ENCODE measurements around the gene GNB5.
A peak's percentile ranks its signal among the peaks of the same experiment; 100 is the strongest.

Gene GNB5

DNA sequence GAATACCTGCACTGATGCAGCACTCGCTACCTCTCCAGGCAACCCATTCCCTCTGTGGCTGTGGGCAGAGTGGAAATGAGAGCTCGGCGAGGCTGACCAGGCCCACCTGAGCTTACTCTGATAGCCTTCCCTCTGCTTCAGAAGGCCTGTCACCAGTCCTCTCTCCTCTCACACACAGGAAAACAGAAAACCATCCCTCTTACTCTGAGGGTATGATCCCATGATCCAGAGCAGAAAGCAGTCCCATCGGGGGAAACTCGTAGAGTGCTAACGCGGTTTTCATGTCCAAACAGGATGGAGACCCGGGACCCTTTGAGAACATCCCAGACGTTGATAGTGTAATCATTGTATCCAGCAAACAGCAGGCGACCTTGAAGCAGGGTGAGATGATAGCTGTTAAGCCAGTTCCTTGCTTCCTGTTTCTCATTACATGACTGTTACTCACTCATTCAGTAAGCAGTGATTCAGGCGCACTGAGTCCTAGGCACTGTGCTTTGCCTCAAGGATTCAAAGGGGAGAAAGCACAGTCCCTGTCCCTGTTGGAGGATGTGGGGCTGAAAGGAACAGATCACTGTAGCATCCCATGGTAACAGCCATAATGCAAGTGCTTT, 66.8 kb downstream of the GNB5 start:
- ATAC-seq: peak; percentile 83
- TF ChIP-seq, protein P1, sequence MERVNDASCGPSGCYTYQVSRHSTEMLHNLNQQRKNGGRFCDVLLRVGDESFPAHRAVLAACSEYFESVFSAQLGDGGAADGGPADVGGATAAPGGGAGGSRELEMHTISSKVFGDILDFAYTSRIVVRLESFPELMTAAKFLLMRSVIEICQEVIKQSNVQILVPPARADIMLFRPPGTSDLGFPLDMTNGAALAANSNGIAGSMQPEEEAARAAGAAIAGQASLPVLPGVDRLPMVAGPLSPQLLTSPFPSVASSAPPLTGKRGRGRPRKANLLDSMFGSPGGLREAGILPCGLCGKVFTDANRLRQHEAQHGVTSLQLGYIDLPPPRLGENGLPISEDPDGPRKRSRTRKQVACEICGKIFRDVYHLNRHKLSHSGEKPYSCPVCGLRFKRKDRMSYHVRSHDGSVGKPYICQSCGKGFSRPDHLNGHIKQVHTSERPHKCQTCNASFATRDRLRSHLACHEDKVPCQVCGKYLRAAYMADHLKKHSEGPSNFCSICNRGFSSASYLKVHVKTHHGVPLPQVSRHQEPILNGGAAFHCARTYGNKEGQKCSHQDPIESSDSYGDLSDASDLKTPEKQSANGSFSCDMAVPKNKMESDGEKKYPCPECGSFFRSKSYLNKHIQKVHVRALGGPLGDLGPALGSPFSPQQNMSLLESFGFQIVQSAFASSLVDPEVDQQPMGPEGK (CRISPR knock-in tag; IDR thresholded peaks at IDR 0.05; ENCODE audit: borderline replicate concordance): no peak
- TF ChIP-seq TCF4 (CRISPR knock-in tag; IDR thresholded peaks at IDR 0.05; ENCODE audit: borderline replicate concordance) (no peak), ISL1 (CRISPR knock-in tag; IDR thresholded peaks at IDR 0.05) (no peak), ZFP3 (CRISPR knock-in tag; IDR thresholded peaks at IDR 0.05) (no peak), ZNF565 (CRISPR knock-in tag; conservative IDR thresholded peaks at IDR 0.05; ENCODE audit: low read depth) (no peak), ZNF8 (CRISPR knock-in tag; IDR thresholded peaks at IDR 0.05) (no peak), CSRNP3 (CRISPR knock-in tag; IDR thresholded peaks at IDR 0.05) (no peak), OSR1 (CRISPR knock-in tag; IDR thresholded peaks at IDR 0.05) (no peak), CSDC2 (CRISPR knock-in tag; IDR thresholded peaks at IDR 0.05) (no peak), ZFP30 (CRISPR knock-in tag; IDR thresholded peaks at IDR 0.05) (no peak), GLIS3 (CRISPR knock-in tag; IDR thresholded peaks at IDR 0.05) (no peak), PPARA (CRISPR knock-in tag; IDR thresholded peaks at IDR 0.05; ENCODE audit: borderline replicate concordance) (no peak), BACH2 (CRISPR knock-in tag; IDR thresholded peaks at IDR 0.05; ENCODE audit: borderline replicate concordance) (no peak), SNAI2 (CRISPR knock-in tag; IDR thresholded peaks at IDR 0.05) (no peak), ARNTL (CRISPR knock-in tag; IDR thresholded peaks at IDR 0.05; ENCODE audit: borderline replicate concordance, low read depth) (no peak)
- TF ChIP-seq, protein P2, sequence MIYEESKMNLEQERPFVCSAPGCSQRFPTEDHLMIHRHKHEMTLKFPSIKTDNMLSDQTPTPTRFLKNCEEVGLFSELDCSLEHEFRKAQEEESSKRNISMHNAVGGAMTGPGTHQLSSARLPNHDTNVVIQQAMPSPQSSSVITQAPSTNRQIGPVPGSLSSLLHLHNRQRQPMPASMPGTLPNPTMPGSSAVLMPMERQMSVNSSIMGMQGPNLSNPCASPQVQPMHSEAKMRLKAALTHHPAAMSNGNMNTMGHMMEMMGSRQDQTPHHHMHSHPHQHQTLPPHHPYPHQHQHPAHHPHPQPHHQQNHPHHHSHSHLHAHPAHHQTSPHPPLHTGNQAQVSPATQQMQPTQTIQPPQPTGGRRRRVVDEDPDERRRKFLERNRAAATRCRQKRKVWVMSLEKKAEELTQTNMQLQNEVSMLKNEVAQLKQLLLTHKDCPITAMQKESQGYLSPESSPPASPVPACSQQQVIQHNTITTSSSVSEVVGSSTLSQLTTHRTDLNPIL (CRISPR knock-in tag; IDR thresholded peaks at IDR 0.05; ENCODE audit: low read depth): no peak

DNA sequence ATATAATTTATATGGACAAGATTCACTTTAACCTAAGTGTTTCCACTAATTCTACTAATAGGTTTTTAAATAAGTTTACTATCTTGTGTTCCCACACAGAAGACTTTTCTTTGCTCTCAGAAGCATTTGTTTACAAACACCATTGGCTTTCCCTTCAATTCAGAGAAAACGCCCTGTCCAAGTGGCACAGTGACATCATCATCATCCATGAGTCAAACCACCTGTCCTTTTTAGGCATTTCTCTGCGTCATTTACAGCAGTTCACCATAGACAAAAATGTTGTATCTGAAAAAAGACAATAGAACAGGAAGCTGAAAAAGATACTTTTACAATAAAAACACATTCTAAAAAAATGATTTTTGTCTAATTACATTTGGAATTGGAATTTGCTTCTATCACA, 69.3 kb downstream of the GNB5 start:
- TF ChIP-seq ZNF8 (CRISPR knock-in tag; IDR thresholded peaks at IDR 0.05) (no peak), ZFP3 (CRISPR knock-in tag; IDR thresholded peaks at IDR 0.05) (no peak), BACH2 (CRISPR knock-in tag; IDR thresholded peaks at IDR 0.05; ENCODE audit: borderline replicate concordance) (no peak), PPARA (CRISPR knock-in tag; IDR thresholded peaks at IDR 0.05; ENCODE audit: borderline replicate concordance) (no peak), ZFP30 (CRISPR knock-in tag; IDR thresholded peaks at IDR 0.05) (no peak), RARB (CRISPR knock-in tag; IDR thresholded peaks at IDR 0.05) (no peak), ISL1 (CRISPR knock-in tag; IDR thresholded peaks at IDR 0.05) (no peak), ZC3H10 (CRISPR knock-in tag; IDR thresholded peaks at IDR 0.05) (no peak), CSDC2 (CRISPR knock-in tag; IDR thresholded peaks at IDR 0.05) (no peak), TCF4 (CRISPR knock-in tag; IDR thresholded peaks at IDR 0.05; ENCODE audit: borderline replicate concordance) (no peak), POU6F1 (CRISPR knock-in tag; IDR thresholded peaks at IDR 0.05; ENCODE audit: borderline replicate concordance, low read depth) (no peak), TOX (CRISPR knock-in tag; IDR thresholded peaks at IDR 0.05; ENCODE audit: borderline replicate concordance) (no peak), GLIS3 (CRISPR knock-in tag; IDR thresholded peaks at IDR 0.05) (no peak), ARNTL (CRISPR knock-in tag; IDR thresholded peaks at IDR 0.05; ENCODE audit: borderline replicate concordance, low read depth) (no peak)
- ATAC-seq: no peak

GRCh38 chr15:52121006-52121405, 70.2 kb downstream of the GNB5 start:
- TF ChIP-seq SNAI2 (CRISPR knock-in tag; IDR thresholded peaks at IDR 0.05) (no peak), TOX (CRISPR knock-in tag; IDR thresholded peaks at IDR 0.05; ENCODE audit: borderline replicate concordance) (no peak), BACH2 (CRISPR knock-in tag; IDR thresholded peaks at IDR 0.05; ENCODE audit: borderline replicate concordance) (no peak)

DNA sequence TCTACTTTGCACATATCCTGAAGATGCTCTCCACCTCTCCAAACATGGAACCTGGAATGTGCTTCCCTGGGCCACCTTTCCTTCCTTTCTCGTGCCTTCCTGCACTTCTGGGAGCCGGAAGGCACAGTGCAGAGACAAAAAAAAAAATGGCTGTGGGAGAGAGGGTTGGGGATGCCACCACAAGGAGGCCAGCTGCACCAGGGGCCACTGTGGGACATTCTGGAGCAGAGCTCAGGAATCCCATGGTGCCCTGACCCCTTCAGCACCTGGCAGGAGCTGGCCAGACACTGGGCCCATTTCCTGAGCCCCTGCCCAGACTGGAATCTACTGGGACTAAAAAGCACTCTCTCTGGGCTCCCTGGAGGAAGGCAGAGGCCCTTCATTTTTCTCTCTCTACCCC, 70.7 kb downstream of the GNB5 start:
- TF ChIP-seq CSDC2 (CRISPR knock-in tag; IDR thresholded peaks at IDR 0.05) (no peak), ZFP30 (CRISPR knock-in tag; IDR thresholded peaks at IDR 0.05) (no peak), BACH2 (CRISPR knock-in tag; IDR thresholded peaks at IDR 0.05; ENCODE audit: borderline replicate concordance) (no peak), ESRRG (CRISPR knock-in tag; IDR thresholded peaks at IDR 0.05) (no peak), RARB (CRISPR knock-in tag; IDR thresholded peaks at IDR 0.05) (no peak), ISL1 (CRISPR knock-in tag; IDR thresholded peaks at IDR 0.05) (no peak), ZNF565 (CRISPR knock-in tag; conservative IDR thresholded peaks at IDR 0.05; ENCODE audit: low read depth) (no peak), ZFP3 (CRISPR knock-in tag; IDR thresholded peaks at IDR 0.05) (no peak), ZNF8 (CRISPR knock-in tag; IDR thresholded peaks at IDR 0.05) (no peak), TOX (CRISPR knock-in tag; IDR thresholded peaks at IDR 0.05; ENCODE audit: borderline replicate concordance) (no peak), POU6F1 (CRISPR knock-in tag; IDR thresholded peaks at IDR 0.05; ENCODE audit: borderline replicate concordance, low read depth) (no peak)
- TF ChIP-seq, protein P1 (CRISPR knock-in tag; IDR thresholded peaks at IDR 0.05; ENCODE audit: borderline replicate concordance): no peak
- ATAC-seq: no peak

More at GRCh38 chr15:52121006-52121405, 70.2 kb downstream of the GNB5 start:
- no peak for ATAC-seq

Data from SK-N-SH treated with all-trans-retinoic acid at 6 μM for 48 hours (cell line).